HUES6 (cell line): ENCODE measurements around the gene GPX8.

Experiments
- H3K27ac ChIP-seq: 2 replicates; pipeline ENCODE4 v1.7.0; 2013; ENCODE audit warnings: low read depth, mild to moderate bottlenecking, low read length, inconsistent platforms
- H3K27me3 ChIP-seq: 2 replicates; pipeline ENCODE4 v1.6.1; 2013; ENCODE audit warnings: low read length; ENCODE audit not compliant: control insufficient read depth, insufficient read depth
- H3K36me3 ChIP-seq: 2 replicates; pipeline ENCODE4 v1.6.1; 2013; ENCODE audit warnings: low read length; ENCODE audit not compliant: control insufficient read depth, insufficient read depth
- H3K4me1 ChIP-seq: 2 replicates; pipeline ENCODE4 v1.6.1; 2013; ENCODE audit warnings: low read length; ENCODE audit not compliant: control insufficient read depth, insufficient read depth
- H3K4me3 ChIP-seq: 2 replicates; pipeline ENCODE4 v1.5.1; 2013; ENCODE audit warnings: low read depth, low read length
- H3K9ac ChIP-seq: one replicate; pipeline ENCODE4 v1.6.1; 2013; ENCODE audit warnings: mild to moderate bottlenecking, low read length
- H3K9me3 ChIP-seq: 2 replicates; pipeline ENCODE4 v1.6.1; 2013; ENCODE audit warnings: low read depth, low read length; ENCODE audit not compliant: control insufficient read depth, insufficient read depth

The GPX8 gene

DNA sequence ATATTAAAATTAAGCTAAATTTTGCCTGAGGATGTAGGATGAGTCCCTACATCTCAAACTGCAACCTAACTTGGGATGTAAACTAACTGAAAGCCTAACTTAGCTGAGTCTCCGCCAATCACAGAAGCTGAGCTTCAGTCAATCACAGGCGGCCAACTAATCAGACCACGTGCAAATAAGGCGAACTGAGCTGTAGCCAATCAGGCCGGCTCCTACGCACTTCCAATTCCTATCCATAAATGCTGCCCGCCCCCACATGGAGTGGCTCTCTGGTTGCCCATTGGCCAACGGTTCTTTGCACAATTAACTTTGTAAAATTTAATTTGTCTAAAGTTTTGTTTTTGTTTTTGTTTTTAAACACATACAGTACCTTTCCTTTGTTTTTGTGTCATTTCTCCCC, 13.9 kb upstream of the GPX8 start:
- Histone ChIP-seq H3K27me3 (peaks cover 4% of the 10 kb centered on the region; the same call in 1 of the 2 replicates), H3K4me3 (no peak overlapping the region), H3K36me3 (no peaks in the 10 kb centered on the region), H3K4me1 (no peaks in the 10 kb centered on the region), H3K9me3 (no peaks in the 10 kb centered on the region), H3K9ac (no peak overlapping the region), H3K27ac (no peak overlapping the region)

GRCh38 chr5:55146543-55147151, 13.3 kb upstream of the GPX8 start:
- H3K27ac ChIP-seq: no peak overlapping the region
- H3K4me3 ChIP-seq: no peak overlapping the region
- no peak overlapping the region for H3K9ac ChIP-seq
- no peaks in the 10 kb centered on the region for H3K4me1 ChIP-seq
- H3K9me3 ChIP-seq: no peaks in the 10 kb centered on the region
- H3K36me3 ChIP-seq: no peaks in the 10 kb centered on the region
- peaks cover 4% of the 10 kb centered on the region; the same call in 1 of the 2 replicates for H3K27me3 ChIP-seq

- Histone ChIP-seq H3K9ac (no peak overlapping the region), H3K27me3 (peaks cover 4% of the 10 kb centered on the region; the same call in 1 of the 2 replicates), H3K27ac (no peak overlapping the region), H3K36me3 (no peaks in the 10 kb centered on the region), H3K4me3 (no peak overlapping the region), H3K9me3 (no peaks in the 10 kb centered on the region), H3K4me1 (no peaks in the 10 kb centered on the region)
Observed at GRCh38 chr5:55149308-55149795, 10.6 kb upstream of the GPX8 start.

DNA sequence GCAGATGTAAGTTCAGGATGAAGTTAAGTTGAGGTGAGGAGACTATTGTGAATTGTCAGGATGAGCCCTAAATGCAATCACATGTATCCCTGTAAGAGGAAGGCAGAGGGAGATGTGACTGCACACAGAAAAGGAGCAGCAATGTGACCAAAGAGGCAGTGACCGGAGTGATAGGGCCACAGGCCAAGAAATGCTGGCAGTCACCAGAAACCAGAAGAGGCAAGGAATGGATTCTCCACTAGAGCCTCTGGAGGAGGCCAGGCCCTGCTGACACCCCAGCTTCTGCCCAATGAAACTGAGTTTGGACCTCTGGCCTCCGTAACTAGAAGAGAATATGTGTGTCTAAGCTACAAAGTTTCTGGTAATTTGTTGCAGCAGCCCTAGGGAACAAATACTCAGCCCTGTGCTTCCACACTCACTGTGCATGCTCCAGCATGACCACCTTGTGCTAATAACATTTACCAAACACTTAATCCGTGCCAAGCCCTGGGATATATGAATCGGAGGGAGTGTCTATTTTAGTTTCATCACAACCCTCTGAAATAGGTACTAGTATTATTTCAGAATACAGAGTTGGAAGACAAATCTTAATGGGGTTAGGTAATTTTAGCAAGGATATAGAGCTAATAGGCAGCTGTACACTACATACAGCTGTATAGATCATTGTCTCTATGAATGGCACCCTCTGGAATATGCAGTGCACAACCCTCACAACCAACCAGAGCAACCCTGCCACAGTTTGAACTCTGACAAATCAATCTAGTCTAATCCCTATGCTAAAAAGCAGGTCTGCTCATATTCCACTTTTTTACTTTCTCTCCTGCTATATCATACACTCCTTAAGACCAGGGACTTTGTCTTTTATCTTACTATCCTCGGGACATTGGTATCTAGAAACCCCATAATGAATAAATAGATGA, 7.8 kb upstream of the GPX8 start:
- H3K9me3 ChIP-seq: no peaks in the 10 kb centered on the region
- H3K27me3 ChIP-seq: no peaks in the 10 kb centered on the region
- no peaks in the 10 kb centered on the region for H3K4me1 ChIP-seq
- no peaks in the 10 kb centered on the region for H3K36me3 ChIP-seq
- no peak overlapping the region for H3K9ac ChIP-seq
- no peak overlapping the region for H3K4me3 ChIP-seq
- H3K27ac ChIP-seq: no peak overlapping the region

DNA sequence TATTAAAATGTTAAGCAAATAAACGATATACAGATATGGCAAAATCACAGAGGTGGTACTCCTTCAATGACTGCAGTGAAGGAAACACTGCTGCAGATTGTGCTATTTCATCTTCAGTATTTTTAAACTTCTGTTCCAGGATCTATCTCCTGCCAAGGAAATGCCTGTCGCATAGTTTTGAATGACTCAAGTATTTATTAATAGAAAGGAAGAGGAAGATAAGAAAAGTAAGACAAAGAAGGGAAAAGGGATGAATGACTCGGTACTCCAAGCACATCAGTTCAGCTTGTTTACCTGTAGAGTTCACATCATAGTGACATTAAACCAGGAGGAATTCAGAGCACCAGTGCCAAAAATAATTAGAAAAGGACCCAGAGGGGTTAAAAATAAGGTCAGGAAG, 5.1 kb upstream of the GPX8 start:
- no peaks in the 10 kb centered on the region for H3K4me1 ChIP-seq
- H3K4me3 ChIP-seq: no peak overlapping the region
- H3K27me3 ChIP-seq: no peaks in the 10 kb centered on the region
- no peaks in the 10 kb centered on the region for H3K9me3 ChIP-seq
- no peak overlapping the region for H3K9ac ChIP-seq
- no peak overlapping the region for H3K27ac ChIP-seq
- H3K36me3 ChIP-seq: no peaks in the 10 kb centered on the region

DNA sequence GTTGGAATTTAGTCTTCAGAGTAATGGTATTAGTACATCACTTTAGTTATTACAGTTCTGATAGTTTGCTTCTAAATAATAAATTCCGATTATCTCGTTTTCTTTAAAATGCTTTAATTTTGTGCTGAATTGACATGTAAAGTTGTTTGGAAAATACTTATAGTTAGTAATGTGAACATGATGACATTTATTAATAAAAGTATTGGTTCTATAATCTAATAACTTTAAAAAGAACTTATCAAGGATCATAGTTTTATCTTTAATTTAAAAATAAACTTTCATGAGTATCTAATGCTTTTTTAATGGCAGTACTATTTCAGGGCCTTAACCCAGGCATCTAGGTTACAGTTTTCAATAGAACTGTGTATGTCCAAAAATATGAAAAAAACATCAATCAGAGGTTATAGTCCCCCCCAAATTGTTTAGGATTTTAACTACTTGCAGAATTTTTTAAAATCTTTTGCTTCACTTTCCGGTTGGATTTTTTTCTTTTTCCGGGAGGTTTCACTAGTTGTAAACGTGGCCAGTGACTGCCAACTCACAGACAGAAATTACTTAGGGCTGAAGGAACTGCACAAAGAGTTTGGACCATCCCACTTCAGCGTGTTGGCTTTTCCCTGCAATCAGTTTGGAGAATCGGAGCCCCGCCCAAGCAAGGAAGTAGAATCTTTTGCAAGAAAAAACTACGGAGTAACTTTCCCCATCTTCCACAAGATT, 680 bp downstream of the GPX8 start:
- H3K27ac ChIP-seq: peak overlapping the region; percentile 82
- H3K9ac ChIP-seq: peak overlapping the region; percentile 84
- H3K27me3 ChIP-seq: no peaks in the 10 kb centered on the region
- H3K36me3 ChIP-seq: peaks cover 36% of the 10 kb centered on the region
- H3K9me3 ChIP-seq: no peaks in the 10 kb centered on the region
- H3K4me1 ChIP-seq: no peaks in the 10 kb centered on the region
- H3K4me3 ChIP-seq: peak overlapping the region; percentile 79

DNA sequence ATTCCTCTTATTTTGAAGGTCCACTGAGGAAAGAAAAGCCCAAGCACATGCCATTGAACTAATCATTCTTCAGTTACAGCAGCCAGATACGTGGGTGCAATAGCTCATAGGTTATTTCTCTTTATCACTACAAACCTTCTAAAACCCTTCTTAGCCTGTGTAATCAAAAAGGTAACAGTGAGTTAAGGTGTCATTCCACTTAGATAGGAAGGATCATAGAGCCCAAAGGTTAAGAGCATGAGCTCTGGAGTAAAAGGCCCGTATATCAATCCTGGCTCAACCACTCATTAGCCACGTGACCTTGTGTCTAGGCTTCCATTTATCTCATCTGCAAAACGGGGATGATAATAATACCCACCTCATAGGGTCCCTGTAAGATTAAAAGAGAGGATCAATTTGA, 2.7 kb downstream of the GPX8 start:
- no peak overlapping the region for H3K4me3 ChIP-seq
- no peaks in the 10 kb centered on the region for H3K4me1 ChIP-seq

DNA sequence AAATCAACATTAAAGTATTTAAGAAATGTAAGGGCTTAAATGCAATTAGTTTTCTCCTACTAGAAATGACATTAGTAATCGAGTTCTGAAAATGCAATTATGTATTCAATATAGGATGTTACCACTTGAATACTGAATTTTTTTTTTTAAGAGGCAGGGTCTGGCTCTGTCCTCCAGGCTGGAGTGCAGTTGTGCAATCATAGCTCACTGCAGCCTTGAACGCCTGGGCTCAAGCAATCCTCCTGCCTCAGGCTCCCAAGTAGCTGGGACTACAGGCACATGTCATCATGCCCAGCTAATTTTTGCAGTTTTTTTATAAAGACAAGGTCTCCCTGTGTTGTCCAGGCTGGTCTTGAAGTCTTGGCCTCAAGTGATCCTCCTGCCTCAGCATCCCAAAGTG, 11.5 kb downstream of the GPX8 start:
- H3K4me1 ChIP-seq: peaks cover 16% of the 10 kb centered on the region

More for the DNA sequence above, 2.7 kb downstream of the GPX8 start:
- Histone ChIP-seq H3K27ac (no peak overlapping the region), H3K9ac (no peak overlapping the region), H3K9me3 (no peaks in the 10 kb centered on the region), H3K27me3 (no peaks in the 10 kb centered on the region), H3K36me3 (peaks cover 44% of the 10 kb centered on the region)

DNA sequence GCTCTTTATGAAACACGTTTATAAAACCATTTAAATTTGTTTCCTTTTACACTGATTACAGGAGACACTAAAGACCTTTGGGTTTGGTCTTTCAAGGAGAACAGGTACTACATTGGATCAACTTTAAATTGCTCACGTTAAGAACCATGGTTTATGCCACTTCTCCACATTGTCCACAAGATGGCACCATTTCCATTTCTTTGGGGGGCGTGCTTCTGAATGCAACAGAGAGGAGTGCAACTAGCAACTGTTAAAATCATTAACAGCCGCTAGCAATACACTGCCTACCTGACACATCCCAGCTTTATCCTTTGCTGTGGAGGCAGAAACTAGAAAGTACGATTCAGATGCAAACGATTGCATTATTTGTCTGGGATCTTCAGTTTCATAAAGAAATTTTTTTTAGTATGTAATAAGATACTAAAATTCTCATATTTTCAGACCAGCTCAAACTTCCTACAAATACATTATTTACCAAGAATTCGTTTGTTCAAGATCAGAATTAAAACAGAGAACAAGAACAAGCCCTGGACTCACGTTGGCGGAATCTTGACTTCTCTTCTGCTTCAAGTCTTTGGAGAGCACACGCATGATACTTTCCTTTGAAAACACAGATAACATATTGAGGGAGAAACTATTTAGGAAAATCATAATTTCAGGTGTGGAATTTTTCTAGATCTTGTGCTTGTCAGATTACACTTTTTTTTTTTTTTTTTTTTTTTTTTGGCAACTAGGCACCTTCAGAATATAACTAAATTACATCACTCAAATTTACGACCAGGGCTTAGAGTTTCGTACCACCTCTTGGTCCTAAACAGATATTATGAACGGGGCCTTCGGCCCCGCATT, 12.3 kb downstream of the GPX8 start:
- Histone ChIP-seq H3K9me3 (no peaks in the 10 kb centered on the region), H3K36me3 (no peaks in the 10 kb centered on the region), H3K4me1 (peaks cover 16% of the 10 kb centered on the region), H3K27me3 (peaks cover 67% of the 10 kb centered on the region), H3K27ac (no peak overlapping the region), H3K9ac (no peak overlapping the region), H3K4me3 (peak overlapping the region; percentile 61)

More for the DNA sequence above, 11.5 kb downstream of the GPX8 start:
- no peak overlapping the region for H3K4me3 ChIP-seq
- peaks cover under 1% of the 10 kb centered on the region; the same call in 1 of the 2 replicates for H3K36me3 ChIP-seq
- H3K27me3 ChIP-seq: peaks cover 59% of the 10 kb centered on the region
- H3K9ac ChIP-seq: no peak overlapping the region
- H3K9me3 ChIP-seq: no peaks in the 10 kb centered on the region
- H3K27ac ChIP-seq: no peak overlapping the region

GRCh38 chr5:55172937-55173686, 13.1 kb downstream of the GPX8 start, which contains the start of gene CDC20B:
Gene CDC20B (minus strand): TSS chr5:55173177. CDS start chr5:55173000, 177 bp downstream.
- H3K4me3 ChIP-seq: peak within 1 kb of the TSS; percentile 64
- no peak within 1 kb of the TSS for H3K27ac ChIP-seq
- no peaks in the 10 kb centered on the region for H3K36me3 ChIP-seq
- H3K9ac ChIP-seq: no peak within 1 kb of the TSS
- peaks cover 16% of the 10 kb centered on the region for H3K4me1 ChIP-seq
- H3K27me3 ChIP-seq: peaks cover 75% of the 10 kb centered on the region
- no peaks in the 10 kb centered on the region for H3K9me3 ChIP-seq
